GM23338 (cell line): ENCODE data around the gene ANO4.

Experiments used
- CTCF ChIP-seq, 2 experiments: fragments of 200-600 bp in 1 of 2; sonication (generic) in 1 of 2; conservative IDR thresholded peaks; 2 replicates each; pipeline versions ENCODE4 v1.5.1 to v1.6.1; 2016 to 2017; ENCODE audit warnings: antibody characterized with exemption in 2 of 2, low read depth in 2 of 2, mild to moderate bottlenecking in 2 of 2, moderate library complexity in 1 of 2
- ETS1 ChIP-seq: IDR thresholded peaks from 2 replicates; pipeline ENCODE4 v1.6.1; 2016; ENCODE audit warnings: antibody characterized with exemption
- EZH2 ChIP-seq: fragments of 200-600 bp; sonication (generic); IDR thresholded peaks from one replicate; pipeline ENCODE4 v1.8.0; 2017; ENCODE audit warnings: antibody characterized with exemption, mild to moderate bottlenecking, low read depth; ENCODE audit not compliant: unreplicated experiment
- JUNB ChIP-seq: IDR thresholded peaks from one replicate; pipeline ENCODE4 v1.6.1; 2016; ENCODE audit warnings: antibody characterized with exemption; ENCODE audit not compliant: unreplicated experiment
- POLR2AphosphoS5 ChIP-seq: IDR thresholded peaks from 2 replicates; pipeline ENCODE4 v1.6.1; 2016; ENCODE audit warnings: antibody characterized with exemption, low read depth
- REST ChIP-seq: IDR thresholded peaks from one replicate; pipeline ENCODE4 v1.6.1; 2018; ENCODE audit warnings: antibody characterized with exemption; ENCODE audit not compliant: unreplicated experiment

- TF ChIP-seq CTCF (conservative IDR thresholded peaks at IDR 0.05; ENCODE audit: low read depth in 2 of 2) (no peak), POLR2AphosphoS5 (no peak), EZH2 (no peak), ETS1 (no peak), REST (no peak), JUNB (no peak)
Observed at GRCh38 chr12:100953677-100954076, 159.1 kb downstream of the ANO4 start.
